HFFc6 (cell line): ENCODE results near the gene RAB31. TPM values are rescaled to one million over a fixed set of nuclear protein-coding genes. Genes with fewer than 3 reads are reported as not detected.
A peak's percentile ranks its signal among the peaks of the same experiment; 100 is the strongest.

Experiments
- DNase-seq: peaks from one replicate; pipeline ENCODE4 v3.0.0-alpha.2; 2018
- H3K27ac Mint-ChIP-seq: 2 replicates; pipeline ENCODE4 v1.8.0; 2020; ENCODE audit warnings: mild to moderate bottlenecking, mixed read lengths
- H3K27me3 Mint-ChIP-seq: 2 replicates; pipeline ENCODE4 v1.8.0; 2021; ENCODE audit warnings: mild to moderate bottlenecking, moderate library complexity, mixed read lengths; ENCODE audit not compliant: insufficient read depth
- H3K36me3 Mint-ChIP-seq: 2 replicates; pipeline ENCODE4 v1.8.0; 2021; ENCODE audit warnings: low read depth, mixed read lengths
- H3K4me1 Mint-ChIP-seq: 2 replicates; pipeline ENCODE4 v1.8.0; 2020; ENCODE audit warnings: low read depth, mixed read lengths
- H3K4me3 Mint-ChIP-seq: 2 replicates; pipeline ENCODE4 v1.8.0; 2020; ENCODE audit warnings: mild to moderate bottlenecking, moderate library complexity, mixed read lengths
- H3K9me3 Mint-ChIP-seq: 2 replicates; pipeline ENCODE4 v1.8.0; 2020; ENCODE audit warnings: mild to moderate bottlenecking, mixed read lengths
- total RNA-seq, 6 experiments: library from RNA; stranded (reverse); fragmentation: NEBNext Ultra II Directional; extraction: Animal tissue kit (Norgen Biotek cat#: 25700); gene quantifications; 2 replicates in 1 of 6; 3 replicates in 5 of 6; pipeline ENCODE4 v1.2.3, GENCODE V29; 2021
- TF ChIP-seq, protein P1 (sequence below): fragments of 200-600 bp; sonication (generic); IDR thresholded peaks from 2 replicates; pipeline ENCODE4 v1.5.0; 2021; ENCODE audit warnings: antibody characterized with exemption, mild to moderate bottlenecking

RAB31 gene
- total RNA-seq, 6 experiments from 2014 or later = 29.4 to 47.5 (median 43.5) TPM

DNA sequence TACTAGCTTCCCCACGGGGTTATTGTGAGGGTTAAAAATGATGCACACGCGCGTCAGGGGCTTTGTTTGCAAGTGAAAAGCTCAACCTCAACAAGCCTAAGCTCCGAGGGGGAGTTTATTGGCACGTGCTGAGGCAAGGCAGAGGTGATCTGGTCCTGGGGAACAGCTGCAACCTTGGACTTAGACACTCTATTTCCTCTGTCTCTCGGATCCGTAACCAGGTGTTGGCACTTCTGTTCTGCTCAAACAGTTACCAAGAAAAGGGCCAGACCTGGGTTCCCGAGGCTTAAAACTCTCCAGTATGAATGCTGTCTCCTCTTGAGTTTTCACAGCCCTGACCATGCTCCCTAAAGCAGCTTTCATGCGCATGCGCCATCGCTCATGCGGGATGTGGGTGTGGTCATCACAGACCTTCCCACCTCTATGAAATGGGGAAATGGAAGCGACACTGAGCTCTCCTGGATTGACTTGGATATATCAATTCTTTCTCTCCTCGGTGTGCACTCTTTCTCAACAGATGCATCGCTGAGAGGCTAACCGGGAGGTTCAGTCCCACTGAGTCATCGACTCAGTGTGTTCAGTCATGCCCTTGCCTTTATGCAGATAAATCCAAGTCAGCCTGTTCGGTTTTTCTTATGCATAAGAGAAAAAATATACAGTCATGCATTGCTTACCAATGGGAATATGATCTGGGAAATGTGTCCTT lies 19.9 kb upstream of the RAB31 start:
- Mint-ChIP-seq H3K9me3 (no peaks in the 10 kb centered on the region), H3K27me3 (no peaks in the 10 kb centered on the region; the same call in 1 of the 2 replicates), H3K36me3 (no peaks in the 10 kb centered on the region), H3K4me3 (no peak overlapping the region), H3K4me1 (peaks cover 41% of the 10 kb centered on the region), H3K27ac (no peak overlapping the region; the same call in 1 of the 2 replicates)
- TF ChIP-seq, protein P1, sequence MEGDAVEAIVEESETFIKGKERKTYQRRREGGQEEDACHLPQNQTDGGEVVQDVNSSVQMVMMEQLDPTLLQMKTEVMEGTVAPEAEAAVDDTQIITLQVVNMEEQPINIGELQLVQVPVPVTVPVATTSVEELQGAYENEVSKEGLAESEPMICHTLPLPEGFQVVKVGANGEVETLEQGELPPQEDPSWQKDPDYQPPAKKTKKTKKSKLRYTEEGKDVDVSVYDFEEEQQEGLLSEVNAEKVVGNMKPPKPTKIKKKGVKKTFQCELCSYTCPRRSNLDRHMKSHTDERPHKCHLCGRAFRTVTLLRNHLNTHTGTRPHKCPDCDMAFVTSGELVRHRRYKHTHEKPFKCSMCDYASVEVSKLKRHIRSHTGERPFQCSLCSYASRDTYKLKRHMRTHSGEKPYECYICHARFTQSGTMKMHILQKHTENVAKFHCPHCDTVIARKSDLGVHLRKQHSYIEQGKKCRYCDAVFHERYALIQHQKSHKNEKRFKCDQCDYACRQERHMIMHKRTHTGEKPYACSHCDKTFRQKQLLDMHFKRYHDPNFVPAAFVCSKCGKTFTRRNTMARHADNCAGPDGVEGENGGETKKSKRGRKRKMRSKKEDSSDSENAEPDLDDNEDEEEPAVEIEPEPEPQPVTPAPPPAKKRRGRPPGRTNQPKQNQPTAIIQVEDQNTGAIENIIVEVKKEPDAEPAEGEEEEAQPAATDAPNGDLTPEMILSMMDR = no peak
- peak; percentile 55 for DNase-seq

DNA sequence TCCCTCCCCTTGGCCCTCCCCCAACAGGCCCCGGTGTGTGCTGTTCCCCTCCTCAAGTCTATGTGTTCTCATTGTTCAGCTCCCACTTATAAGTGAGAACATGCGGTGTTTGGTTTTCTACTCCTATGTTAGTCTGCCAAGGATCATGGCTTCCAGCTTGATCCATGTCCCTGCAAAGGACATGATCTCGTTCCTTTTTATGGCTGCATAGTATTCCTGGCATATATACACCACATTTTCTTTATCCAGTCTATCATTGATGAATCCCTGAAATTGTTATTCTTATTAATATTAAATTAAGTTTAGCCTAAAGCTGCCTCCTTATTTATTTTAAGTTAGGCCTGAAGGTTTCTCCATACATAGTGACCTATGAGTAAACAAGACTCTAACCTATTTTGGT lies 18.8 kb upstream of the RAB31 start:
- Mint-ChIP-seq H3K36me3 (no peaks in the 10 kb centered on the region), H3K4me1 (peaks cover 30% of the 10 kb centered on the region), H3K9me3 (no peaks in the 10 kb centered on the region), H3K4me3 (no peak overlapping the region), H3K27ac (no peak overlapping the region), H3K27me3 (no peaks in the 10 kb centered on the region; the same call in 1 of the 2 replicates)
- TF ChIP-seq, protein P1 = no peak
- DNase-seq = no peak

DNA sequence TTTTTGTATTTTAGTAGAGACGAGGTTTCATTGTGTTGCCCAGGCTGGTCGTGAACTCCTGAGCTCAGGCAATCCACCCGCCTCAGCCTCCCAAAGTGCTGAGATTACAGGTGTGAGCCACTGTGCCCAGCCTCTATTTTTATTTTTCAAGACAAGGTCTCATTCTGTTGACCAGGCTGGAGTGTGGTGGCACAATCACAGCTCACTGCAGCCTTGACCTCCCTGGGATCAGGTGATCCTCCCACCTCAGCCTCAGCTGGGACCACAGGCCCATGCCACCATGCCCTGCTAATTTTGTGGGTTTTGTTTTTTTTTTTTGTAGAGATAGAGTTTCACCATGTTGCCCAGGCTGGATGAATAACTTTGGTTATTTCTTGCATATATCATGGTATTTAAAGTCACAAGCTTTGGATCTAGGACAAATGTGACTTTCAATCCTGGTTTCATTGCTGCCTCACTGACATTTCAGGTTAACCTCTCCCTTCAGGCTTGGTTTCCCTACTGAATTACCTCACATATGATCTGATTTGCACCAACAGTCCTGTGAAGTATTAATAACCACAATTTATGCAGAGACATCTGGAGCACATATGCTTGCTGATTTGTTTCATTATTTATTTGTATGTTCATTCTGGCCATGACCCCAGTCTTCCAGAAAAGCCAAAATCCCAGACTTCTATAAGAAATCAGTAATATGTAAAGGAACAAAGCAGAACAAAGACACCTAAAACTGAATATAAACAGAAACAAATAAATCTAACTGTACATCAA lies 17.5 kb upstream of the RAB31 start:
- Mint-ChIP-seq H3K9me3 (no peaks in the 10 kb centered on the region), H3K27ac (no peak overlapping the region), H3K4me1 (peaks cover 17% of the 10 kb centered on the region), H3K36me3 (no peaks in the 10 kb centered on the region), H3K4me3 (no peak overlapping the region), H3K27me3 (peaks cover 4% of the 10 kb centered on the region; the same call in 1 of the 2 replicates)
- TF ChIP-seq, protein P1 = no peak
- no peak for DNase-seq

DNA sequence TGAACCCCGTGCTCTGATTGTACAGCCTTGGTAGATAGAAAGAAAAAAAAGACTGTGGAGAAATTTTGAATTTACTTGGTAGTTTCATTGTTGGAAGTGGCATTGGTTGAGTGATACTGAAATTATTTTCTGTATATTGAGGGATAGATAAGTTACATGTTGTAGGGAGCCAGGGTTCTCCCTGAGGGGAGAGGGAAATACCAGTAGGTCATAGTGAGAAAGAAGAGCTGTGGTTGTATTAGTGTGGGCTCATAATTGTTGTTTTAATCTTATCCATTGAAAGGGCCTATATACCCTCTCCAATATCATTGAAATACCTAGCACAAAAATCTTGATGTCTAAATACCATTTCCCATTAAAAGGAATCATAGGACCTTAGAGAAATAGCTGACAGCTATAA lies 16.9 kb upstream of the RAB31 start:
- no peak overlapping the region for H3K4me3 Mint-ChIP-seq
- no peaks in the 10 kb centered on the region for H3K9me3 Mint-ChIP-seq
- no peaks in the 10 kb centered on the region for H3K36me3 Mint-ChIP-seq
- peaks cover 4% of the 10 kb centered on the region; the same call in 1 of the 2 replicates for H3K27me3 Mint-ChIP-seq
- peaks cover 15% of the 10 kb centered on the region for H3K4me1 Mint-ChIP-seq
- no peak for DNase-seq
- TF ChIP-seq, protein P1 = no peak
- H3K27ac Mint-ChIP-seq = no peak overlapping the region

DNA sequence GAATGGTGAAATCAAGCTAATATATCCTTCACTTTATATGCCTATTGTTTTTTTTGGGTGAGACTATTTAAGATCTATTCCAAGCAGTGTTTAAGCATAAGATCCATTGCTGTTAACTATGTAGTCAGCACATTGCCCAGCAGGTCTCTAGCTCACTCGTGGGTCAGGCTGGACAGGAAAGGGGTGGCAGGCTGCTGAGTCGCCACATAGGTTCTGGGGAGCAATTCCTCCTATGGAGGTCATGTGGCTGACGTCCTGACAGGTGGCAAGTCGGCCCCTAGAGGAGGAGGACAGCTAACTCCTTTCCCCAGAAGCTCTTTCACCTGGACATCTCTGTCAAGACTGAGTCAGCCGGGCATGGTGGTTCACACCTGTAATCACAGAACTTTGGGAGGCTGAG lies 13.9 kb upstream of the RAB31 start:
- no peaks in the 10 kb centered on the region for H3K36me3 Mint-ChIP-seq
- TF ChIP-seq, protein P1 = no peak
- no peak overlapping the region for H3K27ac Mint-ChIP-seq
- DNase-seq = no peak
- H3K27me3 Mint-ChIP-seq = peaks cover 6% of the 10 kb centered on the region
- no peaks in the 10 kb centered on the region for H3K9me3 Mint-ChIP-seq
- peaks cover 7% of the 10 kb centered on the region; the same call in 1 of the 2 replicates for H3K4me1 Mint-ChIP-seq
- no peak overlapping the region for H3K4me3 Mint-ChIP-seq
